GM21576 (cell line): ENCODE results near the gene TINAGL1.

ENCODE experiments used
- ATAC-seq: cut with Tn5 transposase; IDR thresholded peaks from one replicate; pipeline ENCODE4 v1.9.1; 2021; ENCODE audit warnings: mild to moderate bottlenecking, moderate library complexity; ENCODE audit not compliant: unreplicated experiment

The TINAGL1 gene

GRCh38 chr1:31600641-31601040, 24.3 kb downstream of the TINAGL1 start:
- ATAC-seq, result no peak

- no peak for ATAC-seq
These were observed 25.8 kb downstream of the TINAGL1 start for GRCh38 chr1:31602081-31602480.

GRCh38 chr1:31605908-31606427, 29.7 kb downstream of the TINAGL1 start:
- peak; percentile 96 for ATAC-seq

- ATAC-seq, result no peak
These were observed 31.0 kb downstream of the TINAGL1 start for GRCh38 chr1:31607360-31607759.

- no peak for ATAC-seq
These were observed 33.3 kb downstream of the TINAGL1 start for GRCh38 chr1:31609514-31610118.

GRCh38 chr1:31614414-31615005, 38.2 kb downstream of the TINAGL1 start:
- ATAC-seq, result no peak

GRCh38 chr1:31615414-31615813, 39.1 kb downstream of the TINAGL1 start:
- ATAC-seq, result no peak

GRCh38 chr1:31615939-31616338, 39.6 kb downstream of the TINAGL1 start:
- ATAC-seq, result no peak

- ATAC-seq, result no peak
These were observed 41.1 kb downstream of the TINAGL1 start, which contains the start of gene HCRTR1 for GRCh38 chr1:31617218-31617915. Gene HCRTR1, plus strand, starts transcription at chr1:31617689. Its CDS starts 1,504 bp downstream, at chr1:31619193.

GRCh38 chr1:31617916-31618746, 41.8 kb downstream of the TINAGL1 start:
- no peak for ATAC-seq

- no peak for ATAC-seq
These were observed 42.9 kb downstream of the TINAGL1 start for GRCh38 chr1:31618916-31619846.

GRCh38 chr1:31620631-31621497, 44.5 kb downstream of the TINAGL1 start:
- no peak for ATAC-seq

- ATAC-seq, result no peak
These were observed 45.1 kb downstream of the TINAGL1 start for GRCh38 chr1:31621498-31621820.

GRCh38 chr1:31621847-31622730, 45.8 kb downstream of the TINAGL1 start:
- ATAC-seq, result no peak

- no peak for ATAC-seq
These were observed 47.0 kb downstream of the TINAGL1 start for GRCh38 chr1:31623365-31623764.

GRCh38 chr1:31624309-31624708, 48.0 kb downstream of the TINAGL1 start:
- ATAC-seq, result no peak

GRCh38 chr1:31624731-31625514, 48.6 kb downstream of the TINAGL1 start:
- no peak for ATAC-seq
